Pancreas (tissue), 10 donors: ENCODE results near the gene ISG15. TPM values are rescaled to one million over a fixed set of nuclear protein-coding genes. Genes with fewer than 3 reads are reported as not detected.
A peak's percentile ranks its signal among the peaks of the same experiment; 100 is the strongest.

Experiments used
- ATAC-seq, 4 donors: fragments of 200-7000 bp; cut with Tn5 transposase; one replicate each; pipeline versions ENCODE4 v1.8.0 to v1.9.1; 2020; ENCODE audit warnings: mild to moderate bottlenecking in 4 of 4, moderate library complexity in 4 of 4
- DNase-seq, 6 donors: peaks; one replicate each; pipeline ENCODE4 v3.0.0-alpha.2; 2020
- FAIRE-seq: peaks from 2 replicates; lab custom pipeline; 2012; peaks lifted over from hg19 to GRCh38; lab: Jason Lieb, UNC
- H3K27ac ChIP-seq, 4 donors: fragments of 200-600 bp; sonication (generic); 1 replicate in 3 of 4; 2 replicates in 1 of 4; pipeline versions ENCODE4 v1.5.0 to v1.8.0; 2020
- H3K27me3 ChIP-seq, 4 donors: fragments of 200-600 bp; one replicate each; pipeline ENCODE4 v1.8.0; 2021
- H3K36me3 ChIP-seq, 3 donors: fragments of 200-600 bp; sonication (generic) in 1 of 3; one replicate each; pipeline versions ENCODE4 v1.5.0 to v1.8.0; 2020 to 2021
- H3K4me1 ChIP-seq, 3 donors: fragments of 200-600 bp; one replicate each; pipeline ENCODE4 v1.8.0; 2021
- H3K4me3 ChIP-seq, 4 donors: fragments of 200-600 bp; sonication (generic) in 2 of 4; one replicate each; pipeline versions ENCODE4 v1.5.0 to v1.8.0; 2020 to 2021
- H3K9me3 ChIP-seq, 4 donors: fragments of 200-600 bp; one replicate each; pipeline ENCODE4 v1.8.0; 2021
- CTCF ChIP-seq, 4 donors: fragments of 200-600 bp; sonication (generic) in 3 of 4; IDR thresholded peaks; one replicate each; pipeline versions ENCODE4 v1.5.0 to v1.8.0; 2021; ENCODE audit warnings: antibody characterized with exemption in 4 of 4
- WGBS, 2 donors: extraction: QIAGEN DNeasy Blood & Tissue Kit; methylation state at CpG; one replicate each; pipeline ENCODE4 v1.1.7; 2013; 5-methylcytosine and 5-hydroxymethylcytosine counted together
- intact Hi-C, 3 donors: fragments of 100-400 bp; cut with DNase I; formaldehyde crosslinking; loops; one replicate each; pipeline versions ENCODE4 v1.11.1 to v1.14.2; 2022
- polyA plus RNA-seq, 2 donors: library from polyadenylated mRNA; stranded (reverse); fragments of 200-250 nt; gene quantifications; one replicate each; pipeline ENCODE4 v1.2.3, GENCODE V29; 2013
- total RNA-seq, 6 donors: library from RNA; stranded (reverse); fragmentation: NEBNext Ultra II Directional in 4 of 6; extraction: Animal tissue kit (Norgen Biotek cat#: 25700) in 4 of 6; gene quantifications; one replicate each; pipeline versions ENCODE4 v1.2.1 to v1.2.4, GENCODE V29; 2021 to 2023
- donor health status: healthy with polysubstance abuse.
- donor health status: DM: no; HTN: no; CAD: no; lungs with moderate emphysema.
- donor health status: DM: no; HTN: no; CAD: no.
- donor health status: control.
- donor health status: control.
- donor health status: Bipolar disorder and iron deficiency.
- donor health status: DM: yes; HTN: yes; CAD: no.
- donor health status: DM: no; HTN: no; CAD: no.
- donor health status: DM: no; HTN: no; CAD: no.
- donor health status: DM: yes; HTN: yes; CAD: no.

The ISG15 gene
- total and polyA plus RNA-seq, 8 donors: 4.3 to 45.0 (median 9.2) TPM

DNA sequence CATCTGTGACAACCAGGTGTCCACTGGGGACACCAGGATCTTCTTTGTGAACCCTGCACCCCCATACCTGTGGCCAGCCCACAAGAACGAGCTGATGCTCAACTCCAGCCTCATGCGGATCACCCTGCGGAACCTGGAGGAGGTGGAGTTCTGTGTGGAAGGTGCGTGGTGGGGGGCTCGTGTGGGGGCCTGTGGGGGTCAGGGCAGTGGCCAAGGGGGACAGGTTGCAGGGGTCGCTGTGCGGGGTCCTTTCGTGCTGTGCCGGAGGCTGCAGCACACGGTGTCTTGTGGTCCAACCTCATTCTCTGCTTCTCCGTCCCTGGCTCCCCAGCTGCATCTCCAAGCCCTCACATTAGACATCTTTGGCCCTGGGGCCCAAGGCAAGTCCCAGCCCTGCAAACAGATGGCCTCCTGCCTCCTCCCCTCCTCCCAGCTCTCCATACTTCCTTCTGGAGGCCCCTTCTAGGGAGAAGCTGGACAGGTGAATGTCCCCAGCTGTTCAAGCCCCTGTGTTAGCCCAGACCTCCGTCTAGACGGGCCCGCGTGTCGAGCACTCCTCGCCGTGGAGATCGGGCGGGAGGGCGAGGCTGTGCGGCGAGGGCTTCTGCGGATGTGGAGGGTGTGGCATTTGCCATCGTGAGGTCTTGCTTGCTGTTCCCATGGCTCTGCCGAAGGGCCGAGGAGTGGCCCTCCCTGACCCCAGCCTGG, 9.2 kb downstream of the ISG15 start:
- 89 to 91% methylated on average over 27 of the region's 27 CpGs for WGBS, 2 donors
- H3K27me3 ChIP-seq: no peaks in the 10 kb centered on the region
- H3K4me1 ChIP-seq: peaks cover 0 to 8% (median 6%) of the 10 kb centered on the region in 3 donors
- no peak overlapping the region for H3K27ac ChIP-seq
- FAIRE-seq (no peak), ATAC-seq (no peak), DNase-seq (peak in 1 of 6 donors; percentile 34)
- no peak overlapping the region for H3K4me3 ChIP-seq
- intact Hi-C loops: no loop called here
- no peak for TF ChIP-seq CTCF (IDR thresholded peaks at IDR 0.05)
- H3K9me3 ChIP-seq: no peaks in the 10 kb centered on the region
- no peaks in the 10 kb centered on the region for H3K36me3 ChIP-seq

GRCh38 chr1:1023700-1024099, 10.4 kb downstream of the ISG15 start:
- DNase-seq (peak in 1 of 6 donors; percentile 76), FAIRE-seq (no peak)
- peak overlapping the region in 1 of 4 donors; percentile 8 for H3K4me3 ChIP-seq

GRCh38 chr1:1024149-1024770, 11.0 kb downstream of the ISG15 start:
- ATAC-seq (no peak), DNase-seq (no peak), FAIRE-seq (no peak)
- H3K4me3 ChIP-seq: peak overlapping the region in 1 of 4 donors; percentile 8
- no peaks in the 10 kb centered on the region for H3K9me3 ChIP-seq
- H3K27ac ChIP-seq: peak overlapping the region; percentile 73 to 83 (median 74)
- peaks cover 0 to 8% (median 6%) of the 10 kb centered on the region in 3 donors for H3K4me1 ChIP-seq
- no peaks in the 10 kb centered on the region for H3K36me3 ChIP-seq
- no peaks in the 10 kb centered on the region for H3K27me3 ChIP-seq
- intact Hi-C loops: no loop called here
- TF ChIP-seq CTCF (IDR thresholded peaks at IDR 0.05): no peak
- 68 to 81% methylated on average over 8 to 9 of the region's 9 CpGs for WGBS, 2 donors

More at GRCh38 chr1:1023700-1024099, 10.4 kb downstream of the ISG15 start:
- peaks cover 0 to 8% (median 6%) of the 10 kb centered on the region in 3 donors for H3K4me1 ChIP-seq
- intact Hi-C loops: no loop called here
- no peak for TF ChIP-seq CTCF (IDR thresholded peaks at IDR 0.05)
- no peak for ATAC-seq
- no peaks in the 10 kb centered on the region for H3K27me3 ChIP-seq
- no peaks in the 10 kb centered on the region for H3K9me3 ChIP-seq
- WGBS, 2 donors: 64 to 70% methylated on average over 13 of the region's 13 CpGs
- H3K36me3 ChIP-seq: no peaks in the 10 kb centered on the region
- peak overlapping the region; percentile 73 to 83 (median 74) for H3K27ac ChIP-seq

GRCh38 chr1:1024771-1025699, 11.7 kb downstream of the ISG15 start:
- TF ChIP-seq CTCF (IDR thresholded peaks at IDR 0.05): no peak
- Histone ChIP-seq H3K9me3 (no peaks in the 10 kb centered on the region), H3K27me3 (no peaks in the 10 kb centered on the region), H3K36me3 (no peaks in the 10 kb centered on the region), H3K4me1 (peaks cover 0 to 8% (median 6%) of the 10 kb centered on the region in 3 donors), H3K4me3 (peak overlapping the region in 2 of 4 donors; percentile 20 to 23), H3K27ac (peak overlapping the region; percentile 73 to 83 (median 74))
- DNase-seq: peak in 4 of 6 donors; percentile 60 to 84 (median 76)
- ATAC-seq: peak; percentile 49 to 70 (median 54)
- FAIRE-seq: no peak
- intact Hi-C loops: no loop called here
- 53 to 64% methylated on average over 23 to 31 of the region's 31 CpGs for WGBS, 2 donors
